HG03135 (cell line): Measurements from ENCODE around the gene FLT1.

Experiments used
- ATAC-seq: cut with Tn5 transposase; IDR thresholded peaks from one replicate; pipeline ENCODE4 v1.9.1; 2021; ENCODE audit warnings: mild to moderate bottlenecking, moderate library complexity; ENCODE audit not compliant: unreplicated experiment

Gene FLT1

GRCh38 chr13:28434926-28435325, 60.0 kb downstream of the FLT1 start:
- no peak for ATAC-seq

GRCh38 chr13:28432816-28433560, 61.9 kb downstream of the FLT1 start:
- no peak for ATAC-seq

- peak; percentile 95 for ATAC-seq
Measured at GRCh38 chr13:28429685-28430290, 65.1 kb downstream of the FLT1 start.

- ATAC-seq = no peak
Measured at GRCh38 chr13:28429096-28429495, 65.8 kb downstream of the FLT1 start.

- no peak for ATAC-seq
Measured at GRCh38 chr13:28426381-28426780, 68.5 kb downstream of the FLT1 start.

GRCh38 chr13:28425793-28426192, 69.1 kb downstream of the FLT1 start:
- no peak for ATAC-seq

- no peak for ATAC-seq
Measured at GRCh38 chr13:28424541-28424940, 70.4 kb downstream of the FLT1 start.

GRCh38 chr13:28423010-28423409, 71.9 kb downstream of the FLT1 start:
- peak; percentile 73 for ATAC-seq

- ATAC-seq = no peak
Measured at GRCh38 chr13:28421676-28422410, 73.1 kb downstream of the FLT1 start.

GRCh38 chr13:28420704-28421103, 74.2 kb downstream of the FLT1 start:
- ATAC-seq = no peak

GRCh38 chr13:28415994-28416421, 78.9 kb downstream of the FLT1 start:
- no peak for ATAC-seq

- ATAC-seq = peak; percentile 48
Measured at GRCh38 chr13:28413999-28414398, 80.9 kb downstream of the FLT1 start.

- no peak for ATAC-seq
Measured at GRCh38 chr13:28412981-28413380, 81.9 kb downstream of the FLT1 start.

GRCh38 chr13:28411831-28412353, 83.0 kb downstream of the FLT1 start:
- no peak for ATAC-seq

- ATAC-seq = no peak
Measured at GRCh38 chr13:28410096-28410495, 84.8 kb downstream of the FLT1 start.

- no peak for ATAC-seq
Measured at GRCh38 chr13:28409648-28410047, 85.3 kb downstream of the FLT1 start.

GRCh38 chr13:28408863-28409262, 86.1 kb downstream of the FLT1 start:
- ATAC-seq = no peak

- no peak for ATAC-seq
Measured at GRCh38 chr13:28408235-28408848, 86.6 kb downstream of the FLT1 start.

GRCh38 chr13:28406733-28407266, 88.1 kb downstream of the FLT1 start:
- ATAC-seq = no peak

- no peak for ATAC-seq
Measured at GRCh38 chr13:28402057-28402381, 92.9 kb downstream of the FLT1 start.
